ENCODE results near the gene EZR. TPM values are rescaled to one million over a fixed set of nuclear protein-coding genes. Genes with fewer than 3 reads are reported as not detected.
A peak's percentile ranks its signal among the peaks of the same experiment; 100 is the strongest.

Gene EZR
- total and polyA plus RNA-seq, 2 of the 13 experiments (the other 11 are each of a cell fraction or from before 2014, with no cell fraction given), result 34.7 to 60.3 TPM

DNA sequence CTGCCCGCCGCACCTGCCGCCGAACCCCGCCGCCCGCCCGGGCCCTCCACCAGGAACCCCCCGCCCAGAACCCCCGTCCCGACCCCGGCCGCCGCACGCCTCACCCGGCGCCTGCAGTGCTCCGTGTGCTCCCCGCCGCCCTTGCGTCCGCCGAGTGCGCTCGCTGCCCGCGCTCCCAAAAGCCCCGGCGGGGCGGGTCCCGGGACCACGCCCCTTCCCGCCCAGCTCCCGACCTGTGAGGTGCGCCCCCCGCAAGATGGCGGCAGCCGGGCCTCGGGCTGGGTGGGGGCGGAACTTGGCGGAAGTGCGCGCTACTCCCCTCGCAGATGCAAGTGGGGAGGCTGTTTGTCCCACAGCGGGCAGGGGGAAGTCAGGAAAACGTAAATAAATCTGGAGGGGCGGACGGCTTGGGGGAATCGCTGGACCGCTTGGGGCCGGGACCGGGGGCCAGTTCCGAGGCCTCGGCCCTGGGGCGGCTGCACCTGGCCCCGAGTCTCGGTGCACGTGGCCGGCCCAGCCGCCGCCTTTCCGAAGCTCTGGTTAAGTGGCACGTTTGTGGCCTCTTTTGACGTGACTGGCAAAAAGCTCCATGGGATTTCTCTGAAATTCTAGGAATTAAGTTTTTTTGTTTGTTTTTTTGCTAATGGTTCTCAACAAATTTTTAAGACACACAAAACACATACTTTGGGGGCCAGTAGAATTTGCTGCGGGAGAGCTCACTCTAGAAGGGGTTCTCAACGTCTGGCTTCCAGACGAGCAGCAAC, at the start of gene EZR (continued):
- TF ChIP-seq, protein P1, sequence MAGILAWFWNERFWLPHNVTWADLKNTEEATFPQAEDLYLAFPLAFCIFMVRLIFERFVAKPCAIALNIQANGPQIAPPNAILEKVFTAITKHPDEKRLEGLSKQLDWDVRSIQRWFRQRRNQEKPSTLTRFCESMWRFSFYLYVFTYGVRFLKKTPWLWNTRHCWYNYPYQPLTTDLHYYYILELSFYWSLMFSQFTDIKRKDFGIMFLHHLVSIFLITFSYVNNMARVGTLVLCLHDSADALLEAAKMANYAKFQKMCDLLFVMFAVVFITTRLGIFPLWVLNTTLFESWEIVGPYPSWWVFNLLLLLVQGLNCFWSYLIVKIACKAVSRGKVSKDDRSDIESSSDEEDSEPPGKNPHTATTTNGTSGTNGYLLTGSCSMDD (CRISPR knock-in tag; IDR thresholded peaks at IDR 0.05), result peak; percentile 74; the same call in 1 of the 2 replicates
- TF ChIP-seq, protein P2, sequence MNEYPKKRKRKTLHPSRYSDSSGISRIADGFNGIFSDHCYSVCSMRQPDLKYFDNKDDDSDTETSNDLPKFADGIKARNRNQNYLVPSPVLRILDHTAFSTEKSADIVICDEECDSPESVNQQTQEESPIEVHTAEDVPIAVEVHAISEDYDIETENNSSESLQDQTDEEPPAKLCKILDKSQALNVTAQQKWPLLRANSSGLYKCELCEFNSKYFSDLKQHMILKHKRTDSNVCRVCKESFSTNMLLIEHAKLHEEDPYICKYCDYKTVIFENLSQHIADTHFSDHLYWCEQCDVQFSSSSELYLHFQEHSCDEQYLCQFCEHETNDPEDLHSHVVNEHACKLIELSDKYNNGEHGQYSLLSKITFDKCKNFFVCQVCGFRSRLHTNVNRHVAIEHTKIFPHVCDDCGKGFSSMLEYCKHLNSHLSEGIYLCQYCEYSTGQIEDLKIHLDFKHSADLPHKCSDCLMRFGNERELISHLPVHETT (CRISPR knock-in tag; conservative IDR thresholded peaks at IDR 0.05), result no peak; the same call in 1 of the 2 replicates
- TF ChIP-seq ZNF543 (CRISPR knock-in tag; IDR thresholded peaks at IDR 0.05), result peak; percentile 88
- TF ChIP-seq ZNF335 (CRISPR knock-in tag; IDR thresholded peaks at IDR 0.05), result no peak
- TF ChIP-seq, protein P3, sequence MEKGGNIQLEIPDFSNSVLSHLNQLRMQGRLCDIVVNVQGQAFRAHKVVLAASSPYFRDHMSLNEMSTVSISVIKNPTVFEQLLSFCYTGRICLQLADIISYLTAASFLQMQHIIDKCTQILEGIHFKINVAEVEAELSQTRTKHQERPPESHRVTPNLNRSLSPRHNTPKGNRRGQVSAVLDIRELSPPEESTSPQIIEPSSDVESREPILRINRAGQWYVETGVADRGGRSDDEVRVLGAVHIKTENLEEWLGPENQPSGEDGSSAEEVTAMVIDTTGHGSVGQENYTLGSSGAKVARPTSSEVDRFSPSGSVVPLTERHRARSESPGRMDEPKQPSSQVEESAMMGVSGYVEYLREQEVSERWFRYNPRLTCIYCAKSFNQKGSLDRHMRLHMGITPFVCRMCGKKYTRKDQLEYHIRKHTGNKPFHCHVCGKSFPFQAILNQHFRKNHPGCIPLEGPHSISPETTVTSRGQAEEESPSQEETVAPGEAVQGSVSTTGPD (CRISPR knock-in tag; IDR thresholded peaks at IDR 0.05), result no peak
- 0 out of 2 replicates have a peak, but pooled peaks have one; percentile 61 for TF ChIP-seq ZFP37 (CRISPR knock-in tag; IDR thresholded peaks at IDR 0.05; ENCODE audit: borderline replicate concordance)
- TF ChIP-seq CBX1 (IDR thresholded peaks at IDR 0.05; ENCODE audit: low read depth), result no peak
- TF ChIP-seq HNF4G (IDR thresholded peaks at IDR 0.05; ENCODE audit: borderline replicate concordance, low read depth, low read length), result no peak
- TF ChIP-seq HNF4G (CRISPR knock-in tag; IDR thresholded peaks at IDR 0.05; ENCODE audit: borderline replicate concordance, low read depth), result no peak; the same call in 1 of the 2 replicates
- TF ChIP-seq, protein P4, sequence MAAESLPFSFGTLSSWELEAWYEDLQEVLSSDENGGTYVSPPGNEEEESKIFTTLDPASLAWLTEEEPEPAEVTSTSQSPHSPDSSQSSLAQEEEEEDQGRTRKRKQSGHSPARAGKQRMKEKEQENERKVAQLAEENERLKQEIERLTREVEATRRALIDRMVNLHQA (CRISPR knock-in tag; IDR thresholded peaks at IDR 0.05), result peak; percentile 83; the same call in 1 of the 2 replicates
- TF ChIP-seq ZNF644 (CRISPR knock-in tag; IDR thresholded peaks at IDR 0.05; ENCODE audit: low read depth), result 0 out of 2 replicates have a peak, but pooled peaks have one; percentile 12
- TF ChIP-seq, protein P5, sequence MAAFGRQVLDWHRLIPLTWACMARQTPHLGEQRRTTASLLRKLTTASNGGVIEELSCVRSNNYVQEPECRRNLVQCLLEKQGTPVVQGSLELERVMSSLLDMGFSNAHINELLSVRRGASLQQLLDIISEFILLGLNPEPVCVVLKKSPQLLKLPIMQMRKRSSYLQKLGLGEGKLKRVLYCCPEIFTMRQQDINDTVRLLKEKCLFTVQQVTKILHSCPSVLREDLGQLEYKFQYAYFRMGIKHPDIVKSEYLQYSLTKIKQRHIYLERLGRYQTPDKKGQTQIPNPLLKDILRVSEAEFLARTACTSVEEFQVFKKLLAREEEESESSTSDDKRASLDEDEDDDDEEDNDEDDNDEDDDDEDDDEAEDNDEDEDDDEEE (CRISPR knock-in tag; IDR thresholded peaks at IDR 0.05), result 0 out of 2 replicates have a peak, but pooled peaks have one; percentile 17
- peak; percentile 94; the same call in 1 of the 2 replicates for TF ChIP-seq KDM5B (CRISPR knock-in tag; IDR thresholded peaks at IDR 0.05; ENCODE audit: borderline replicate concordance)
- peak; percentile 57 for TF ChIP-seq ZSCAN22 (CRISPR knock-in tag; IDR thresholded peaks at IDR 0.05)
- no peak; the same call in 1 of the 2 replicates for TF ChIP-seq NR1H2 (CRISPR knock-in tag; IDR thresholded peaks at IDR 0.05; ENCODE audit: borderline replicate concordance, low read depth)
- no peak for TF ChIP-seq MEIS1 (CRISPR knock-in tag; IDR thresholded peaks at IDR 0.05; ENCODE audit: borderline replicate concordance)
- no peak for TF ChIP-seq KDM6A (CRISPR knock-in tag; IDR thresholded peaks at IDR 0.05; ENCODE audit: low read depth)
- TF ChIP-seq SETDB1 (CRISPR knock-in tag; IDR thresholded peaks at IDR 0.05; ENCODE audit: borderline replicate concordance), result no peak
- TF ChIP-seq ZNF264 (CRISPR knock-in tag; IDR thresholded peaks at IDR 0.05), result peak; percentile 66; the same call in 1 of the 2 replicates
- TF ChIP-seq ZNF766 (CRISPR knock-in tag; IDR thresholded peaks at IDR 0.05; ENCODE audit: borderline replicate concordance), result peak; percentile 88
- TF ChIP-seq SCMH1 (CRISPR knock-in tag; IDR thresholded peaks at IDR 0.05; ENCODE audit: borderline replicate concordance), result no peak
- peak; percentile 97 for TF ChIP-seq ZNF678 (CRISPR knock-in tag; IDR thresholded peaks at IDR 0.05)
- TF ChIP-seq, protein P6, sequence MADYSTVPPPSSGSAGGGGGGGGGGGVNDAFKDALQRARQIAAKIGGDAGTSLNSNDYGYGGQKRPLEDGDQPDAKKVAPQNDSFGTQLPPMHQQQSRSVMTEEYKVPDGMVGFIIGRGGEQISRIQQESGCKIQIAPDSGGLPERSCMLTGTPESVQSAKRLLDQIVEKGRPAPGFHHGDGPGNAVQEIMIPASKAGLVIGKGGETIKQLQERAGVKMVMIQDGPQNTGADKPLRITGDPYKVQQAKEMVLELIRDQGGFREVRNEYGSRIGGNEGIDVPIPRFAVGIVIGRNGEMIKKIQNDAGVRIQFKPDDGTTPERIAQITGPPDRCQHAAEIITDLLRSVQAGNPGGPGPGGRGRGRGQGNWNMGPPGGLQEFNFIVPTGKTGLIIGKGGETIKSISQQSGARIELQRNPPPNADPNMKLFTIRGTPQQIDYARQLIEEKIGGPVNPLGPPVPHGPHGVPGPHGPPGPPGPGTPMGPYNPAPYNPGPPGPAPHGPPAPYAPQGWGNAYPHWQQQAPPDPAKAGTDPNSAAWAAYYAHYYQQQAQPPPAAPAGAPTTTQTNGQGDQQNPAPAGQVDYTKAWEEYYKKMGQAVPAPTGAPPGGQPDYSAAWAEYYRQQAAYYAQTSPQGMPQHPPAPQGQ (CRISPR knock-in tag; IDR thresholded peaks at IDR 0.05; ENCODE audit: borderline replicate concordance), result no peak
